GM23248 (cell line): ENCODE results near the gene BEST2.

Experiments
- EZH2 ChIP-seq: fragments of 200-600 bp; sonication (generic); IDR thresholded peaks from 2 replicates; pipeline ENCODE4 v1.6.1; 2018; ENCODE audit warnings: antibody characterized with exemption, mild to moderate bottlenecking; ENCODE audit not compliant: insufficient read depth, poor library complexity, severe bottlenecking
- EZH2phosphoT487 ChIP-seq: fragments of 200-600 bp; sonication (generic); IDR thresholded peaks from 2 replicates; pipeline ENCODE4 v1.6.1; 2018; ENCODE audit warnings: antibody characterized with exemption, moderate library complexity, mild to moderate bottlenecking, low read depth; ENCODE audit not compliant: insufficient read depth

- TF ChIP-seq EZH2 (no peak), EZH2phosphoT487 (no peak)
Observed at GRCh38 chr19:12791345-12792050, 39.9 kb downstream of the BEST2 start, which contains the start of gene JUNB.
